HepG2 (cell line): ENCODE measurements around the gene WDR70. TPM values are rescaled to one million over a fixed set of nuclear protein-coding genes. Genes with fewer than 3 reads are reported as not detected.

ENCODE experiments used
- ATAC-seq: fragments of 200-7000 bp; cut with Tn5 transposase; 3 replicates; pipeline ENCODE4 v1.9.1; 2020; ENCODE audit warnings: mild to moderate bottlenecking, moderate library complexity
- BruUV-seq: library from RNA; stranded (reverse); fragments of 400-500 nt; replicated peaks from 2 replicates; lab custom pipeline; 2021; lab: Mats Ljungman, UMichigan
- CTCF ChIA-PET: fragments of 300-600 bp; formaldehyde crosslinking; extraction: SDS; loops from one replicate; lab custom pipeline; 2021; ENCODE audit warnings: low total read pairs, inconsistent platforms, low intra/inter-chr PET ratio; lab: Yijun Ruan, JAX
- POLR2A ChIA-PET: fragments of 350-600 bp; sonication (Branson Sonifier 250); formaldehyde crosslinking; loops from one replicate; lab custom pipeline; 2020; ENCODE audit warnings: antibody characterized with exemption, inconsistent platforms; lab: Yijun Ruan, JAX
- DNase-seq: peaks from one replicate; pipeline ENCODE4 v3.0.0-alpha.2; 2015; ENCODE audit warnings: low spot score
- FAIRE-seq: peaks from 3 replicates; lab custom pipeline; 2011; peaks lifted over from hg19 to GRCh38; lab: Jason Lieb, UNC
- H2AFZ ChIP-seq: one replicate; pipeline ENCODE4 v1.6.1; 2011; ENCODE audit warnings: low read length, inconsistent platforms
- H3K27ac ChIP-seq: fragments of 300-600 bp; 3 replicates; pipeline ENCODE4 v1.8.0; 2011; ENCODE audit warnings: mixed run types, mild to moderate bottlenecking, mixed read lengths, low read length, inconsistent platforms; ENCODE audit not compliant: insufficient read depth; ENCODE audit errors: extremely low read length
- H3K27me3 ChIP-seq, 2 experiments: fragments of 200-600 bp in 1 of 2; 2 replicates in 1 of 2; 3 replicates in 1 of 2; pipeline versions ENCODE4 v1.6.0 to v1.8.0; 2011; ENCODE audit warnings: low read length in 2 of 2, mild to moderate bottlenecking in 2 of 2, moderate library complexity in 2 of 2, inconsistent platforms in 1 of 2; ENCODE audit not compliant: insufficient read depth in 2 of 2, control insufficient read depth in 1 of 2
- H3K36me3 ChIP-seq, 2 experiments: fragments of 200-600 bp in 1 of 2; replicated peaks in 1 of 2; 2 replicates in 1 of 2; 3 replicates in 1 of 2; pipeline versions ENCODE4 v1.5.1 to v1.8.0; 2011; ENCODE audit warnings: low read length in 2 of 2, inconsistent platforms in 1 of 2; ENCODE audit not compliant: insufficient read depth in 2 of 2, control insufficient read depth in 1 of 2
- H3K4me1 ChIP-seq: 2 replicates; pipeline ENCODE4 v1.5.1; 2012; ENCODE audit warnings: low read length, inconsistent platforms; ENCODE audit not compliant: insufficient read depth
- H3K4me2 ChIP-seq: 2 replicates; pipeline ENCODE4 v1.6.0; 2011; ENCODE audit warnings: low read depth, low read length, inconsistent platforms
- H3K4me3 ChIP-seq, 3 experiments: fragments of 200-600 bp in 1 of 3; sonication (generic), shearing (Covaris generic) in 1 of 3; replicated peaks in 1 of 3; 2 replicates each; pipeline ENCODE4 v1.5.1; 2011 to 2016; ENCODE audit warnings: low read length in 3 of 3, inconsistent platforms in 2 of 3, low read depth in 2 of 3, mild to moderate bottlenecking in 2 of 3, control low read depth in 1 of 3, mixed read lengths in 1 of 3; ENCODE audit not compliant: insufficient read depth in 1 of 3
- H3K79me2 ChIP-seq: one replicate; pipeline ENCODE4 v1.6.1; 2011; ENCODE audit warnings: low read length, inconsistent platforms; ENCODE audit not compliant: insufficient read depth
- H3K9ac ChIP-seq: 2 replicates; pipeline ENCODE4 v1.6.0; 2011; ENCODE audit warnings: mild to moderate bottlenecking, low read depth, low read length, inconsistent platforms; ENCODE audit not compliant: insufficient read depth
- H3K9me3 ChIP-seq: 2 replicates; pipeline ENCODE4 v1.5.1; 2012; ENCODE audit warnings: mild to moderate bottlenecking, low read length
- H4K20me1 ChIP-seq: 2 replicates; pipeline ENCODE4 v1.6.0; 2011; ENCODE audit warnings: inconsistent platforms, mild to moderate bottlenecking, low read length, moderate library complexity; ENCODE audit not compliant: insufficient read depth
- ARNT2 ChIP-seq: sonication (generic); formaldehyde crosslinking; IDR thresholded peaks from 2 replicates; pipeline ENCODE4 v1.8.0; 2022; ENCODE audit warnings: mild to moderate bottlenecking, low read depth, missing genetic modification reagents, moderate library complexity
- CENPX ChIP-seq: sonication (generic); formaldehyde crosslinking; IDR thresholded peaks from 2 replicates; pipeline ENCODE4 v1.9.0; 2021; ENCODE audit warnings: mild to moderate bottlenecking, missing genetic modification reagents, moderate library complexity
- KMT2A ChIP-seq: sonication (generic); formaldehyde crosslinking; IDR thresholded peaks from 2 replicates; pipeline ENCODE4 v1.4.0; 2020; ENCODE audit warnings: missing genetic modification reagents
- POLR2G ChIP-seq: fragments of 200-400 bp; formaldehyde crosslinking; IDR thresholded peaks from 2 replicates; pipeline ENCODE4 v1.6.1; 2018; ENCODE audit warnings: mild to moderate bottlenecking, low read depth, low read length, moderate library complexity
- PPARG ChIP-seq: conservative IDR thresholded peaks from 2 replicates; pipeline ENCODE4 v1.6.1; 2016; ENCODE audit warnings: missing biosample characterization, missing genetic modification reagents
- PRMT3 ChIP-seq: sonication (generic); formaldehyde crosslinking; IDR thresholded peaks from 2 replicates; pipeline ENCODE4 v1.8.1; 2022; ENCODE audit warnings: low read depth, mild to moderate bottlenecking, moderate library complexity, missing genetic modification reagents, borderline replicate concordance
- TRAFD1 ChIP-seq: sonication (generic); formaldehyde crosslinking; IDR thresholded peaks from 2 replicates; pipeline ENCODE4 v1.5.1; 2020; ENCODE audit warnings: missing genetic modification reagents, mild to moderate bottlenecking, borderline replicate concordance
- USF2 ChIP-seq, 2 experiments: sonication (generic) in 1 of 2; formaldehyde crosslinking in 1 of 2; IDR thresholded peaks; 2 replicates each; pipeline versions ENCODE4 v1.5.1 to v1.6.1; 2011 to 2020; ENCODE audit warnings: borderline replicate concordance in 1 of 2, low read depth in 1 of 2, low read length in 1 of 2, mild to moderate bottlenecking in 1 of 2, missing genetic modification reagents in 1 of 2, moderate library complexity in 1 of 2
- ZFX ChIP-seq: sonication (generic); formaldehyde crosslinking; IDR thresholded peaks from 2 replicates; pipeline ENCODE4 v1.4.0; 2020; ENCODE audit warnings: mild to moderate bottlenecking, low read depth, missing genetic modification reagents, moderate library complexity
- ZNF562 ChIP-seq: sonication (generic); formaldehyde crosslinking; IDR thresholded peaks from 2 replicates; pipeline ENCODE4 v1.8.0; 2022; ENCODE audit warnings: missing genetic modification reagents, borderline replicate concordance
- WGBS: methylation state at CpG from one replicate; pipeline ENCODE4 v1.1.6; 2017; ENCODE audit warnings: low lambda C conversion rate; 5-methylcytosine and 5-hydroxymethylcytosine counted together
- in situ Hi-C: cut with HindIII; loops from 2 replicates; pipeline ENCODE4 v1.10.0; 2017; ENCODE audit warnings: low pct_unique_long_range_greater_than_20kb; ENCODE audit not compliant: extremely low pct_ligation_motif_present
- intact Hi-C: fragments of 100-400 bp; cut with micrococcal nuclease; formaldehyde crosslinking; loops from one replicate; pipeline ENCODE4 v1.10.0; 2022; ENCODE audit not compliant: unreplicated experiment
- polyA plus RNA-seq, 8 experiments: library from polyadenylated mRNA; depleted of rRNA in 3 of 8; stranded (reverse) in 7 of 8; unstranded in 1 of 8; fragments of >200 nt; fragmentation: Illumina TruSeq in 4 of 8; extraction: Trizol in 4 of 8; gene quantifications; 2 replicates each; pipeline versions ENCODE4 v1.2.1 to v1.2.3, GENCODE V29; 2011 to 2016; ENCODE audit warnings: low read depth in 4 of 8, missing spikeins in 1 of 8, mixed read lengths in 1 of 8; ENCODE audit not compliant: insufficient read depth in 1 of 8
- total RNA-seq, 5 experiments: library from RNA; depleted of rRNA; stranded (reverse); fragments of >200 nt; fragmentation: Illumina TruSeq; extraction: Trizol; gene quantifications; 2 replicates each; pipeline ENCODE4 v1.2.3, GENCODE V29; 2016; ENCODE audit warnings: low read depth in 1 of 5

Gene WDR70
- total and polyA plus RNA-seq, 2 of the 13 experiments (the other 11 are each of a cell fraction or from before 2014, with no cell fraction given), result 14.6 to 30.6 TPM

GRCh38 chr5:37737326-37738056 lies 358.4 kb downstream of the WDR70 start:
- no peak overlapping the region for H2AFZ ChIP-seq
- intact Hi-C loops, result no loop called here
- TF ChIP-seq USF2 (IDR thresholded peaks at IDR 0.05; ENCODE audit: low read depth, low read length), result no peak
- TF ChIP-seq USF2 (CRISPR knock-in tag; IDR thresholded peaks at IDR 0.05; ENCODE audit: borderline replicate concordance), result no peak
- TF ChIP-seq PRMT3, result no peak
- TF ChIP-seq TRAFD1 (CRISPR knock-in tag), result no peak
- TF ChIP-seq ZFX (CRISPR knock-in tag), result no peak
- TF ChIP-seq PPARG (CRISPR knock-in tag), result no peak
- TF ChIP-seq CENPX (CRISPR knock-in tag), result no peak
- no peak for TF ChIP-seq ARNT2
- no peak for TF ChIP-seq KMT2A (CRISPR knock-in tag)
- TF ChIP-seq ZNF562, result no peak
- TF ChIP-seq POLR2G, result no peak
- TF ChIP-seq, all 625 proteins: peak for 0
- Histone ChIP-seq H3K4me2 (no peak overlapping the region), H3K9me3 (no peaks in the 10 kb centered on the region), H3K9ac (no peak overlapping the region), H4K20me1 (no peaks in the 10 kb centered on the region), H3K36me3 (no peaks in the 10 kb centered on the region; a peak in 2 of 5 replicates), H3K4me1 (no peaks in the 10 kb centered on the region), H3K4me3 (no peak overlapping the region), H3K27ac (no peak overlapping the region), H3K27me3 (no peaks in the 10 kb centered on the region), H3K79me2 (no peaks in the 10 kb centered on the region)
- DNase-seq (no peak), ATAC-seq (no peak), FAIRE-seq (no peak)
- ChIA-PET POLR2A (no interaction called here), CTCF (no interaction called here)
- in situ Hi-C loops, result no loop called here
- WGBS, result 94% methylated on average over 4 of the region's 4 CpGs
- no TSS peak for BruUV-seq
